ENCODE measurements around the gene C6orf132. TPM values are rescaled to one million over a fixed set of nuclear protein-coding genes. Genes with fewer than 3 reads are reported as not detected.

C6orf132 gene
- total and polyA plus RNA-seq, 2 experiments from 2014 or later: 22.2 to 40.9 TPM

- H3K36me3 ChIP-seq (ENCODE audit: insufficient read depth): no peaks in the 10 kb centered on the region
- no peaks in the 10 kb centered on the region for H3K27me3 ChIP-seq (ENCODE audit: insufficient read depth)
- no peak overlapping the region for H3K27ac Mint-ChIP-seq
- H3K4me3 Mint-ChIP-seq: no peak overlapping the region
- no peaks in the 10 kb centered on the region; the same call in 2 of the 3 replicates for H3K36me3 Mint-ChIP-seq (ENCODE audit: low read depth)
- peaks cover 26% of the 10 kb centered on the region for H3K4me1 Mint-ChIP-seq
- no peak overlapping the region for H3K4me3 ChIP-seq
- no peak overlapping the region for H3K27ac ChIP-seq (ENCODE audit: low read depth)
- TF ChIP-seq NANOG (IDR thresholded peaks at IDR 0.05; ENCODE audit: borderline replicate concordance): no peak
- no peak for TF ChIP-seq EZH2phosphoT487 (IDR thresholded peaks at IDR 0.05; ENCODE audit: unreplicated experiment)
- no peak for TF ChIP-seq EZH2 (IDR thresholded peaks at IDR 0.05; ENCODE audit: low read depth, unreplicated experiment)
- TF ChIP-seq ETS1 (IDR thresholded peaks at IDR 0.05): no peak
- TF ChIP-seq ZNF114 (CRISPR knock-in tag; IDR thresholded peaks at IDR 0.05): no peak
- no peak for TF ChIP-seq ZNF462 (CRISPR knock-in tag; IDR thresholded peaks at IDR 0.05)
- TF ChIP-seq CTCF (conservative IDR thresholded peaks at IDR 0.05; ENCODE audit: low read depth in 2 of 2): no peak
- no peak for TF ChIP-seq REST (IDR thresholded peaks at IDR 0.05; ENCODE audit: unreplicated experiment)
- no peak for TF ChIP-seq JUNB (IDR thresholded peaks at IDR 0.05; ENCODE audit: unreplicated experiment)
- no peak for TF ChIP-seq POLR2AphosphoS5 (IDR thresholded peaks at IDR 0.05; ENCODE audit: low read depth)
- no peak for TF ChIP-seq STAT1 (IDR thresholded peaks at IDR 0.05; ENCODE audit: unreplicated experiment)
- TF ChIP-seq CREB1 (CRISPR knock-in tag; IDR thresholded peaks at IDR 0.05; ENCODE audit: low read depth): no peak
- no peak for TF ChIP-seq ZNF331 (CRISPR knock-in tag; IDR thresholded peaks at IDR 0.05; ENCODE audit: low read depth)
- ATAC-seq: no peak
- H3F3A ChIP-seq (replicated peaks; ENCODE audit: low read depth): peaks cover 6% of the 10 kb centered on the region; the same call in 1 of the 2 replicates
- no peaks in the 10 kb centered on the region; the same call in 1 of the 2 replicates for H3K9me2 ChIP-seq (ENCODE audit: insufficient read depth)
- H2AFZ ChIP-seq: no peak overlapping the region
- no peaks in the 10 kb centered on the region for H4K20me1 ChIP-seq (replicated peaks; ENCODE audit: insufficient read depth)
- peaks cover 10% of the 10 kb centered on the region for H3K4me1 ChIP-seq (ENCODE audit: insufficient read depth)
- H3K79me2 ChIP-seq (replicated peaks; ENCODE audit: insufficient read depth): no peaks in the 10 kb centered on the region
- peaks cover 9% of the 10 kb centered on the region for H3K27me3 Mint-ChIP-seq (ENCODE audit: insufficient read depth, low read depth, poor library complexity)
- DNase-seq (ENCODE audit: low spot score): no peak
- H3K9me3 Mint-ChIP-seq: no peaks in the 10 kb centered on the region
- no peak overlapping the region for H3K4me2 ChIP-seq
Measured at GRCh38 chr6:42190554-42191183, 48.2 kb upstream of the C6orf132 start.
